K562 (cell line): Measurements from ENCODE around the gene TJP3. TPM values are rescaled to one million over a fixed set of nuclear protein-coding genes. Genes with fewer than 3 reads are reported as not detected.
A peak's percentile ranks its signal among the peaks of the same experiment; 100 is the strongest.

Experiments
- ATAC-seq: fragments of 200-7000 bp; cut with Tn5 transposase; 3 replicates; pipeline ENCODE4 v1.9.1; 2020; ENCODE audit warnings: moderate library complexity
- BruUV-seq: library from RNA; stranded (reverse); fragments of 400-500 nt; replicated peaks from 2 replicates; lab custom pipeline; 2021; lab: Mats Ljungman, UMichigan
- CTCF ChIA-PET: fragments of 300-600 bp; formaldehyde crosslinking; extraction: SDS; loops from one replicate; lab custom pipeline; 2021; ENCODE audit warnings: low intra/inter-chr PET ratio; lab: Yijun Ruan, JAX
- POLR2A ChIA-PET: fragments of 300-600, 350-650 bp; sonication (Branson Sonifier 250); formaldehyde crosslinking; extraction: SDS; loops from one replicate; lab custom pipeline; 2021; ENCODE audit warnings: antibody characterized with exemption, inconsistent platforms; lab: Yijun Ruan, JAX
- DNase-seq, 4 experiments: peaks; one replicate each; pipeline versions ENCODE4 v3.0.0 to v3.0.0-alpha.2; 2011 to 2018; ENCODE audit warnings: low spot score in 3 of 4, mixed read lengths in 3 of 4; ENCODE audit errors: extremely low read depth in 1 of 4
- FAIRE-seq: peaks from 2 replicates; lab custom pipeline; 2011; peaks lifted over from hg19 to GRCh38; lab: Jason Lieb, UNC
- H2AFZ ChIP-seq: 2 replicates; pipeline ENCODE4 v1.6.0; 2011; ENCODE audit warnings: low read depth, low read length, control low read depth, inconsistent platforms
- H3K27ac ChIP-seq: fragments of 200-600 bp; 3 replicates; pipeline ENCODE4 v1.8.0; 2011; ENCODE audit warnings: low read depth, mild to moderate bottlenecking, control low read depth, inconsistent platforms, low read length, moderate library complexity, mixed read lengths; ENCODE audit errors: extremely low read depth
- H3K27me3 ChIP-seq, 2 experiments: fragments of 300-600 bp in 1 of 2; 2 replicates in 1 of 2; 3 replicates in 1 of 2; pipeline versions ENCODE4 v1.6.0 to v1.8.0; 2011; ENCODE audit warnings: inconsistent platforms in 2 of 2, low read length in 2 of 2, mild to moderate bottlenecking in 1 of 2, mixed read lengths in 1 of 2, moderate library complexity in 1 of 2; ENCODE audit not compliant: control insufficient read depth in 2 of 2, insufficient read depth in 2 of 2
- H3K36me3 ChIP-seq: fragments of 300-600 bp; 3 replicates; pipeline ENCODE4 v1.8.0; 2011; ENCODE audit warnings: mild to moderate bottlenecking, low read length, inconsistent platforms; ENCODE audit not compliant: control insufficient read depth, insufficient read depth
- H3K4me1 ChIP-seq, 2 experiments: fragments of 200-600 bp in 1 of 2; replicated peaks in 1 of 2; 2 replicates in 1 of 2; 3 replicates in 1 of 2; pipeline versions ENCODE4 v1.5.1 to v1.8.0; 2011; ENCODE audit warnings: inconsistent platforms in 2 of 2, low read length in 2 of 2, mild to moderate bottlenecking in 1 of 2, mixed read lengths in 1 of 2, moderate library complexity in 1 of 2; ENCODE audit not compliant: control insufficient read depth in 2 of 2, insufficient read depth in 2 of 2
- H3K4me2 ChIP-seq: 2 replicates; pipeline ENCODE4 v1.6.1; 2011; ENCODE audit warnings: low read length, control low read depth, inconsistent platforms, mixed read lengths; ENCODE audit not compliant: insufficient read depth
- H3K4me3 ChIP-seq: fragments of 200-600 bp; sonication (generic), shearing (Covaris generic); 2 replicates; pipeline ENCODE4 v1.5.1; 2016; ENCODE audit warnings: control low read depth, inconsistent platforms
- H3K79me2 ChIP-seq: fragments of 200-600 bp; 3 replicates; pipeline ENCODE4 v1.8.0; 2011; ENCODE audit warnings: low read length, inconsistent platforms; ENCODE audit not compliant: control insufficient read depth, insufficient read depth
- H3K9ac ChIP-seq, 2 experiments: 2 replicates each; pipeline versions ENCODE4 v1.6.0 to v1.6.1; 2011; ENCODE audit warnings: low read depth in 2 of 2, low read length in 2 of 2, control low read depth in 1 of 2, inconsistent platforms in 1 of 2, mild to moderate bottlenecking in 1 of 2, mixed read lengths in 1 of 2; ENCODE audit not compliant: insufficient read depth in 1 of 2
- H3K9me1 ChIP-seq: one replicate; pipeline ENCODE4 v1.6.0; 2011; ENCODE audit warnings: inconsistent platforms, mild to moderate bottlenecking, low read length, moderate library complexity; ENCODE audit not compliant: control insufficient read depth, insufficient read depth
- H3K9me3 ChIP-seq: replicated peaks from 2 replicates; pipeline ENCODE4 v1.5.1; 2011; ENCODE audit warnings: low read depth, low read length, inconsistent platforms; ENCODE audit not compliant: control insufficient read depth, insufficient read depth
- H4K20me1 ChIP-seq: replicated peaks from 2 replicates; pipeline ENCODE4 v1.6.1; 2011; ENCODE audit warnings: low read length, inconsistent platforms, mixed read lengths; ENCODE audit not compliant: control insufficient read depth, insufficient read depth
- CCNT2 ChIP-seq: IDR thresholded peaks from 2 replicates; pipeline ENCODE4 v1.6.1; 2011; ENCODE audit warnings: borderline replicate concordance, low read depth, mild to moderate bottlenecking, moderate library complexity, mixed read lengths, low read length; ENCODE audit not compliant: insufficient read length; ENCODE audit errors: extremely low read depth
- GTF3C2 ChIP-seq: IDR thresholded peaks from 3 replicates; pipeline ENCODE4 v1.6.1; 2011; ENCODE audit warnings: borderline replicate concordance, mild to moderate bottlenecking, moderate library complexity; ENCODE audit not compliant: insufficient read length; ENCODE audit errors: extremely low read depth
- MGA ChIP-seq: fragments of 450-650 bp; IDR thresholded peaks from 2 replicates; pipeline ENCODE4 v1.6.1; 2016; ENCODE audit warnings: mild to moderate bottlenecking, moderate library complexity
- RBM25 ChIP-seq: fragments of 200-400 bp; formaldehyde crosslinking; IDR thresholded peaks from 2 replicates; pipeline ENCODE4 v1.6.1; 2018; ENCODE audit warnings: low read length, low read depth, moderate library complexity; ENCODE audit not compliant: severe bottlenecking
- RNF2 ChIP-seq: sonication (generic); IDR thresholded peaks from 2 replicates; pipeline ENCODE4 v1.6.1; 2016
- SPI1 ChIP-seq: IDR thresholded peaks from 2 replicates; pipeline ENCODE4 v1.6.1; 2011; ENCODE audit warnings: low read depth, low read length, control low read depth, borderline replicate concordance
- ZNF311 ChIP-seq: fragments of 250-450 bp; sonication (Bioruptor Pico); IDR thresholded peaks from 2 replicates; pipeline ENCODE4 v1.4.0; 2020; ENCODE audit warnings: mild to moderate bottlenecking, moderate library complexity
- WGBS: fragments of 100-300 bp; shearing (Covaris generic); methylation state at CpG from one replicate; pipeline ENCODE4 v1.1.6; 2016; ENCODE audit warnings: low coverage, mixed read lengths; ENCODE audit not compliant: insufficient coverage; ENCODE audit errors: missing lambda C conversion rate; 5-methylcytosine and 5-hydroxymethylcytosine counted together
- in situ Hi-C: fragments of 300-500 bp; cut with MboI; formaldehyde crosslinking; loops from 4 replicates; pipeline ENCODE4 v1.15.0; 2018; ENCODE audit warnings: inconsistent platforms, mixed read lengths
- intact Hi-C: fragments of 100-400 bp; cut with micrococcal nuclease; formaldehyde crosslinking; loops from 2 replicates; pipeline ENCODE4 v1.14.2; 2022
- polyA plus RNA-seq, 8 experiments: library from polyadenylated mRNA; depleted of rRNA in 4 of 8; stranded (reverse) in 5 of 8; unstranded in 3 of 8; fragments of >200 nt; fragmentation: Nextera tagmentation in 2 of 8; fragmentation: Illumina TruSeq in 1 of 8; extraction: Ambion mirVana in 2 of 8; extraction: Trizol in 1 of 8; gene quantifications; 2 replicates each; pipeline versions ENCODE4 v1.2.1 to v1.2.3, GENCODE V29; 2011 to 2014; ENCODE audit warnings: inconsistent platforms in 1 of 8, missing spikeins in 1 of 8
- total RNA-seq, 7 experiments: library from RNA; depleted of rRNA in 6 of 7; stranded (reverse); fragments of >200 nt in 6 of 7; fragmentation: Illumina TruSeq in 2 of 7; extraction: Trizol in 2 of 7; gene quantifications; 2 replicates each; pipeline versions ENCODE4 v1.2.1 to v1.2.3, GENCODE V29; 2011 to 2021; ENCODE audit warnings: low replicate concordance in 1 of 7

Gene TJP3
- total and polyA plus RNA-seq, 9 of the 15 experiments (the other 6 are each of a cell fraction or from before 2014, with no cell fraction given), result 0.11 to 2.4 (median 0.57) TPM; not detected in 1

GRCh38 chr19:3695124-3695733, 13.0 kb upstream of the TJP3 start:
- POLR2A ChIA-PET, result interaction anchor here (0.9 to 1.5 kb wide), 3 partner anchors 9 to 22 kb away, joined by 3 read pairs; no protein-coding TSS in a partner anchor
- 88% methylated on average over 18 of the region's 25 CpGs for WGBS
- CTCF ChIA-PET, result no interaction called here
- intact Hi-C loops, result no loop called here
- DNase-seq (no peak), ATAC-seq (no peak), FAIRE-seq (no peak)
- H3K27me3 ChIP-seq, result no peaks in the 10 kb centered on the region
- no peaks in the 10 kb centered on the region for H3K9me3 ChIP-seq
- H3K27ac ChIP-seq, result no peak overlapping the region
- H3K79me2 ChIP-seq, result peaks cover 85% of the 10 kb centered on the region
- no peak overlapping the region for H3K9ac ChIP-seq
- BruUV-seq, result no TSS peak
- in situ Hi-C loops, result no loop called here
- H3K9me1 ChIP-seq, result peaks cover 7% of the 10 kb centered on the region
- H3K4me2 ChIP-seq, result no peak overlapping the region
- H2AFZ ChIP-seq, result no peak overlapping the region
- H3K4me1 ChIP-seq, result peaks cover 10 to 87% of the 10 kb centered on the region in 2 experiments
- H3K36me3 ChIP-seq, result peaks cover 6% of the 10 kb centered on the region; the same call in 1 of the 3 replicates
- peaks cover 23% of the 10 kb centered on the region for H4K20me1 ChIP-seq
- H3K4me3 ChIP-seq, result no peak overlapping the region
- no peak for TF ChIP-seq SPI1
- TF ChIP-seq GTF3C2, result no peak
- no peak for TF ChIP-seq MGA
- TF ChIP-seq ZNF311, result no peak
- TF ChIP-seq RBM25, result peak; percentile 57
- no peak for TF ChIP-seq CCNT2
- TF ChIP-seq RNF2, result no peak
